GM10847 (cell line): ENCODE results near the gene SAMD14.

Source experiments
- POLR2A ChIP-seq: IDR thresholded peaks from 2 replicates; pipeline ENCODE4 v1.6.1; 2011; ENCODE audit not compliant: insufficient read length; ENCODE audit errors: extremely low read depth

Gene SAMD14

DNA sequence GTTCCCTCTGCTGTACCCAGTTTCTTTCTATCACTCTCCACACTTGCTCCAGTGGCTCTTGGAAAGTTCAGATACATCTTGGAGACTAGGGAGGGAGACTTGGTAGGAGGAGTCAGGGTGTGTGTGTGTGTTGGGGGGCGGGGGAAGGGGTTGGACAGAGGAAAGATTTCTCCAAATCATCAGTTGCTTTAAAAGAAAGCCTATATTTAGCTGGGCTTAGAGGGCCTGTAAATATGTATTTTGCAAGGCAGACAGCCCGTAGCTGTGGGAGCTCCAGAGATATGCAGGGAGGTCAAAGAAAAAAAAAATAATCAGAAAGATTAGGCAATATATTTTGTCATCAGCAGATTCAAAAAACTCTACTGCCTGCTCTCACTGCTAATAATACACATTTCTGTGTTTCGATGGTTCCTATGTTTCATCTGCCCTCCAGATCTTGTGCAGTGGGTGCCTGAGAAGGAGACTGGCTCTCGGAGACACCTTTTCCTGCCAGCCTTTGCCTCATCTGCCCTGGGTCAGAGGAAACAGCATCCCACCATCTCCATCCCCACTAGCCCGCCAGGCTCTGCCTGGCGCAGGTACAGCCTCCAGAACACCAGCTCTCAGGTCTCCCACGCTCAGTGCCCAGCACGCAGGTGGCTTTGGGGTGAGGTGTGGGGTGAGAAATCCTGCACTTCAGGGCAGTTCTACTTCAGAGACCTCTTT lies 25.3 kb upstream of the SAMD14 start:
- no peak for TF ChIP-seq POLR2A

DNA sequence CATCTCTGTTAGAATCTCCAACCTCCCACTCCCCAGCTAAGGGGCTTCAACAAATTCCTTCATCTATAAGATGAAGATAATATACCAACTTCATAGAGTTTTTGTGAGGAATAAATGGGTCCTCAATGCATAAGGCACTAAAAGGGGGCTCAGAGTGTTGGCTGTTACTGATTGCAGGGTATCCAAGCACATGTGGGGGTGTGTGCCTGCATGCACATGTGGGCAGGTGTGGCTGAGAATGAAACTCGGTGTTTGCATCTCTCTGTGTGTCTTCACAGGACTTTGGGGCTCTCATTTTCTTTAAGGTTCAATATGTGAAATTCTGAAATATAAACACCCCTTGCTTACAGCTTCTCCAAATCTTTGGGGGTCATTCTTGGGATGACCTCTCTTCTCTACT lies 24.6 kb upstream of the SAMD14 start:
- no peak for TF ChIP-seq POLR2A

DNA sequence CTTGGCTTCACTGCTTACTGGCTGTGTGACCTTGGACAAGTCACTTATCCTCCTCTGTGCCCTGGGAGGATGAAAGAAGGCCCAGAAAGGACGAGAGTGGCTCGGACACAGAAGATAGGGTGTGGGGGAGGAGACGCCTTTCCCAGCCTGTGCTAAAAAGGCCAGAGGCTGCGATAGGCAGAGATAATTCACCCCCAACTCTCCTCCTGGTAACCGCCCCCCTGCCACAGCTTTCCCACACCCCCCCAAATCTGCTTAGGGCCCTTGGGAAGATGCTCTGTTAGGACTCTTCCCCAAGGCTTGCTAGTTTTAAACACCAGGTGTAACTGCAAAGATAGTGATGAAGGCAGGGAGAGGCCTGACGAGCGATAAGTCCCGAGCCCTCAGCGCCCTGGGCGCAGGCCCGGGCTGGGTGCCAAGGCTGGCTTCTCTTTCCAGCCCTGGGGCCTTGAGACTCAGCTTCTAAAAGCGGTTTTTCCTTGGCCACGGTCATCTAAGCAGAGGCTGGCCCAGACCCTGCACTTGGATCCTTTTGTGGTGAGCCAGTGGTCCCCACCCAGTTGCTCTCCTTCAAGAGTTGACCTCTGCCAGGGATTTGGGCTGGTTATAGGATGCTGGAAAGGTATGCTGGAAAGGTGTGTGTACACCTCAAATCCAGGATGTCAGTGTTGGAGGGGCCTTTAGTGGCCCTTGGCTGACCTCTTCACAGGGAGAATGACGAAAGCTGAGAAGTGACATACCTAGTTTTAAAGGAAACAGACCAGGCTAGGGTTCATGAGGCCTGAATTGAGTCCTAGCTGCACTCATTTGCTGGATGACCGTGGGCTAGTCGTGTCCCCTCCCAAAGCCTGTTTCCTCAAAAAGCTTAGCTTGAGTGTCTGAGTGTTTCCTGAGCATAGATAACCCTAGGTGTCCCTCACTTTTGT lies 24.0 kb upstream of the SAMD14 start:
- no peak for TF ChIP-seq POLR2A

DNA sequence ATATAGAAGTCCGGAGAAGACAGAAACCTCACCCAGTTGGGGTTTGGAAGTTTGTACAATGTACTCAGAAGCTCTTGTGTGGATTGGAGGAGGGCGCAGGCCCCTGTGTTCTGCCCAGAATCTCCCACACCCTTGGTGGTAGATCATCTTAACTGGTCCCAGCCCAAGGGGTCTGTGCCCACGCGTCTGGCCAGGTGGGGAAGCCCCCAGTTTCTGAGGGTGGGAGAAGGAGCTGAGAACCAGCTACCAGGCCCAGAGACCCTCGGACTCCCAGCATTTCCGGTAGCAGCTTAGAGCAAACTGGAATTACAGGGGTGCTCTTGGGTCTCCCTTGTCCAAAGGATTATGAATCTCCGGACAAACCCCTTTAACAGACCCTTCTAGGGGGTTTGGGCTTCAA lies 22.8 kb upstream of the SAMD14 start:
- no peak for TF ChIP-seq POLR2A

DNA sequence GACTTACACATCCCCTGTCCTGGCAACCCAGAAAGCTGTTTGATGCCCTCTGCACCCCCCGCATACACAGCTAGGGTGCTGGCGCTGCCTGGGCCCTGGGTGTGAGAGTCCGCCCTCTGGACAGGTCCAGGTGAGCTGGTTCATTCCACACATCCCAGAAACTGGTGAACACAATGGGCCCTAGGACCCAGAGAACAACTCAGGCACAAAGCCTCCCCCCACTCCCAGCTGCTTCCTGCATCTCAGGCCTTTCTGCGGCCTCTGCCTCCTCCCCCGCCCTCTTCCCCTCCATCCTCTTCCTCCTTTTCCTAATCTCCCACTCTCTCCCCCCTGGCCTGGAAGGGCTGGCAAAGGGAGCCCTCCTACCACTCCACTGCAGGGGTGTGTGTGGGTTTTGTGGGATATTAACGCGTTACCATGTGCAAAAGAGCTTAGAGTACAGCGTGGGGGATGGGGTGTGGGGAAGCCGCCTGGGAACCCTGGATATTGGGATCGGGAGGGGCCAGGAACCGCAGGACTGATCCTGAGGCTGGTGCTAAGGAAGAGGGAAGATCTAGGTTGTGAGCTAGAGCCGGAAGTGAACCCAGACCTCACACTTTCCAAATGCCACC lies 22.1 kb upstream of the SAMD14 start:
- no peak for TF ChIP-seq POLR2A

DNA sequence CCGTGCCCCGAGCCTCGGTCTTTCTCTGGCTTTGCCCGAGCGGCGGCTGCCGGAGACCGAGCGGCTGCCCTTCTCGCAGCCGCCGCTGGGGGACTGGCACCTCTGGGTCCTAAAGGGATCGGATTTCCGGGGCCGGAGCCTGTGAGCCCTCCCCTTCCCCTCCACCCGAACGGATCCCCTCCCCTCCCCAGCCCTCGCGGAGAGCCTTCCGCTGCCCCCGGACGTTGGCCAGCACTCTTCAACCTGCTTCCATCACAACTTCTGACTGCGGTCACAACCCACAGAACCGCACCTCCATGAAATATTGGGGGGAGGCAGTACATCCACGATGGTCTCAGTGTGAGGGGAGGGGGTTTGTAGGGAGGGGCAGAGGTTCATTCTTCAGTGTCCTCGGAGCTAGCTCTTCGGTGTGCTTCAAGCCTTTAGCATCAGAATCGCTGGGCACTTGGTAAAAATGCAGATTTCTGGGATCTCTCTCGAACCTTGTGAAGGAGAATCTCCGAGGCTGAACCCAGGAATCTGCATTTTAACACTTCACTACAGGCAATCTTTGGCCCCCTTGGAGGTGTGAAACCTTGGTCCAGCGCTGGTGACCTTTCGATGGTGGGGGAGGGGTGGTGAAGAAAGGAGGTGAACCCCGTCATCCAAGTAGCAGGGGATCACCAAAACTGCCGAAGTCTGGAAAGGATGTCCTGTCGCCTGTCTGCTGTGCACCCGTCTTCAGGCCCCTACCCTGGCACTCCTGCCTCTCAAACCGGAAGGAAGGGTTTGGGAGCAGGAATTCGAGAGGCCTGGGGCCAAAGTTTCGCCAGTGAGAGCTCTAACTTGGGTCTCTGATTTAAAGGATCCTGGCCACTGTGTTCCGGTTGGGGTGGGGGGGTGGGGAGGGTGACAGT lies 21.3 kb upstream of the SAMD14 start:
- peak; percentile 44 for TF ChIP-seq POLR2A

DNA sequence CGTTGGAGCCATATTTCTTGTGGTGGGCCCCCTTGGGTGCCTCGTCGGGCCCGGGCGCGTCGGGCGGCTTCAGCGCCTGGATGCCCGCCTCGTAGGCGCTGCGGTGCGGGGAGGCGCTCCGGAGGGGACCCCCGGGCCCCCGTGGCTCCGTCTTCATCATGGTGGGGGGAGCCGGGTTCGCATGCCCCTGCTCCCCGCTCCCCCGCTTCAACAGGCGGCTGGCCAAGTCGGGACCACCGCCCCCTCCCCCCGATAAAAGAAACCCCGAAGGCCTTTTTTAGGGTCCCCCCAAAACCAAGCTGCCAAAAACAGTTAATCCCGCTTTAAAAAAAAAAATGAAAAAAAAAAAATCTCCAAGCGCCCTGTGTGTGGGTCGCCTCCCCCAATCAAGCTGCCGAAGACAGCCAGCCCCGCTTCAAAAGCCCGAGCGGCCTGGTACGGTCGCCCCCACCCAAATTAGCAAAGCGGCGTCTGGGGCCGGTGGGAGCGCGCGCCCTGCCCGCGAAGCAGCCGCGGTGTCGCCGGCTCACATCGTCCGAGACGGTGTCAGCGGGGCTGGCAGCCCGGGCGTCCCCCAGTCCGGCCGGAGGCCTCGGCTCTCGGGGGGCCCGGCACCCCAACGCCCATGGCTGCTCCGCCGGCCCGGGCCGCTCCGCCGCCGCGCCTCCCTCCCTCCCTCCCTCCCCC lies 20.5 kb upstream of the SAMD14 start, which contains the start of gene PPP1R9B:
Gene PPP1R9B (minus strand): TSS at position 324 of the 687 bp plus-strand sequence. CDS start 164 bp downstream, at position 160.
- no peak for TF ChIP-seq POLR2A

DNA sequence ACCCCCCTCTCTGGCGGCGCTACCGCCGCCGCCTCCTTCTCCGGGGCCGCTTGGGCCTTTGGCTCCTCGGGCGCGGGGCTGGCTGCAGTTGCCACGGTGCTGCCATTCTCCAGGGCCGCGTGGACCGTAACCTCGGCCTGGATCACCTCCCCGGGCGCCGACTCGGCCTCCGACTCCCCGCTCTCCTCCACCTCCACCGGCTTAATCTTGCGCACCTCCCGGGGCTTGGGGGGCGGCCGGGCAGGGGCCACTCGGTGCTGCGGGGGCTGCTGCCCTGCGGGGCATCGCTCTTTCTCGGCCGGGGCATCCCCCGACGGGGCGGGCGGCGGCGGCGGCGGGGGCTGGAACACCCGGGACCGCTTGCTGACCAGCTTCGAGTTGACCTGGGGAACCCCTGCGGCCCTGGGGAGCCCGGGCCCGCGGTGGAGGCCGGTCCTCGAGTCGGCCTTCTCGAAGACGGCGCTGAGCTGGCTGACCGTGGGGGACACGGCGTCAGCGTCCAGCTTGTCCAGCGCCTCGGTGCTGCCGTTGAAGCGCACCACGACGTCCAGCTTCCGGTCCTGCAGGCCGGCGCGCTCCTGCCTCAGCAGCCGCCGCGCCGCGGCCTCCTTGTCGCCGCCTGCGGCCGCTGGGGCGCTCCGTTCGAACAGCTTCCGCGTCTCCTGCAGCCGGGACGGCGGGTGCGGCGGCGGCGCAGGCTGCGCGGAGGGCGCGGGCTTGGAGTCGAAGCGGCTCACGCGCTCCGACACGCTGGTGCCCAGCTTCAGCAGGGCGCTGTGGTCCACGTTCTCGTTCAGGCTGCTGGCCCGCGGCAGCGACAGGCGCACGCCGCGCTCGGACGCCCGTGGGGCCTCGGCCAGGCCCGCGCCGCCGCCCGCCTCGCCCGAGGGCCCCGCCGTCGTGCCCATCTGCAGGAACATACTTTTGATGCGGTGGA lies 19.7 kb upstream of the SAMD14 start:
- no peak for TF ChIP-seq POLR2A

DNA sequence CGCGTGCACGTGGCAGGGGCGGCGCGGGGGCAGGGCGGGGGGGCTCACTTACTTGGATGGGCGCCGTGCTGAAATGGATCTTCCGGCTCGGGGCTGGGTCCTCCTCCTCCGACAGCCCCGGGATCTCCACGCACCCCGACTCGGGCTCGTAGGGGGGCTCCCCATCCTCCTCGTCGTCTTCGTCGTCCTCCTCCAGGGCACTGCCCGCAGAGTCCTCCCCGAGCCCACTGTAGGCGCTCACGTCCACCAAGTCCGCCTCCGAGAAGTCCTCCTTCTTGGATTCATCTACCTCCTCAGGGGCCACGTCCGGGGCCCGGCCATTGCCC lies 19.1 kb upstream of the SAMD14 start:
- no peak for TF ChIP-seq POLR2A

DNA sequence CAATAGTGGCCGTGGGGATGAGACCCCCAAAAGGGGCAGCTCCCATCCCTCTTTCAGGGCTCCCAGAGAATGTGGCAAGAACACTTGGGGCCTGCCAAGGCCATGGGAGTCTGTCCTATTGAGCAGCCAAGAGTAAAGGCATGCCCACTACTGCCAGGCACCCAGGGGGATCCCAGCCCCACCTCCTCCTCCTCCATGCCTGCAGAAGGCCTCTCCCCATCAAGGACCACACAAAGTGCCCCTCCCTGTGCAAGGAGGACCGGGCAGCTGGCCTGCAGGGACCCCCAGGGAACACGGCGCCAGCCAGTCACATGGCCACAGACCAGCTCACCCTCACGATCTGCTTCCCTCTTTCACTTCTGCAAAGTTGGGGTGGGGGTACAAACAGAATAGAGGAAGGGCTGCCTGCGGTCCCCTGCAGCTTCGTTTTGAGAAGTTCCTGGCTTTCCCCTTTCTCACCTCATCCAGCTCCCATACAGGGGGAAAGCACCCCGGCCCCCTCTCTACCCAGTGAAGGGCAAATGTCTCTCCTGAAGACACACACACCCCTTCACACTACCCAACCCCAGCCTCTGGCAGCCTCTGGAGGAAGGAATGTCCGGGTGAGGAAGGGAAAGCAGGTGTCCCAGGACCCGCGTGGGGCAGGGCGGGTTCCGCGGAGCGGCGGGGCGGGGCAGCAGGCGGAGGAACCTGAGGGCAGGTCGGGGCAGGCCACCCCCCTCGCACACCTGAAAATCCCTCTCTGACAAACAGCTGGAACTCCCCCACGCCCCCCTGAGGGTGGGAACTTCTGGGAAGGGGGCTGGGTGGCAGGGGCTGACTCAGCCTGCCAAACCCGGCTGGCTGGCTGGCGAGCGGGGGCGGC lies 18.5 kb upstream of the SAMD14 start:
- no peak for TF ChIP-seq POLR2A

DNA sequence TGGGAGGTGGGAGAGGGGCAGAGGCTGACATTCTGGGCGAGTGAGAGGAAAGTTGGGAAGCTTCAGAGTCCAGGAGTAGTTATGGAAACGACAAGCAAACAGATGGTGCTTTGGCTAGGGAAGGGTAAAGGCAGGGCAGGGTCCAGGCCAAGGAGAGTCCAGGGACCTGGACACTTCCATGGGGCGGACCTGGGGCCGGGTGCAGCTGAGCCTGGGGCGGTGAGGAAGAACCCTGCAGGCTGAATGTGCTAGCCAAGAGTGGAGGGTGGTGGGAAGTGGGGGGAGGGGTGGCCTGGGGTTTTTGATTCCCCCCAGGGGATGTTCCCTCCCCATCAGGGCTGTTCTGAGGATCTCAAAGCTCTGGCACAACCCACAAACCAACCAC lies 17.9 kb upstream of the SAMD14 start:
- no peak for TF ChIP-seq POLR2A

DNA sequence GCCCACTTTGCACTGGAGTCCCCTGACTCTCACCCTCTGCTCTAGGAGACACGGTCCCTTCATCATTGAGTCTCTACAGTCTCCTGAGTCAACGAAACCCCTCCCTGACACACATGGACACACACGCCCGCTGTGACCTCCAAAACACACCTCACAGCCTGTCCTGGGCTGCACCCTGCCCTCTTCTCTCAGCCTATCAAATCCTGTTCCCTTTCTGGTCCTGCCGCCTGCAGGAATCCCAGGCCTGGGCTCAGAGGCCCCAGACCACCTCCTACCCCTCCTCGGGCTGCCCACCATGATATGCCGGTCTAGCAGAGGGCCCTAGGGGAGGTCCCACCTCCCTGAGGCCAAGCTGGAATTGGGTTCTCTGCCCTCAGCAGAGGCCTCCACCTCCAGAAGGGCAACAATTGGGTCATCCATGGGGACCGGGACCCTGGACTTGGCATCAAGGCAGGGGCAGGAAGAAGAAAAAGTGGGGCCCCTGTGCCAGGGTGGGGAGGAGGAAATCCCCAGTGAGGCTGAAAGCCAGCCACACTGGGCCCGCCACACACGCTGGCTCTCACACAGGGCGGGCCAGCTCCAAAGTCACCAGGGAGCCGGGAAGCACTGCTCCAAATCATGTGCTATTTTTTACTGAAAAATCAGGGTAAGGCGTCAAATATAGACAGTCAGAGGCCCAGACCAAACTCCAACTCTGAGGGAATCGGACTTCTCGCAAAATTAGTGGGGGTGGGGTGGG lies 17.1 kb upstream of the SAMD14 start:
- TF ChIP-seq POLR2A: peak; percentile 16
